ENCODE measurements around the gene C1orf210.

DNA sequence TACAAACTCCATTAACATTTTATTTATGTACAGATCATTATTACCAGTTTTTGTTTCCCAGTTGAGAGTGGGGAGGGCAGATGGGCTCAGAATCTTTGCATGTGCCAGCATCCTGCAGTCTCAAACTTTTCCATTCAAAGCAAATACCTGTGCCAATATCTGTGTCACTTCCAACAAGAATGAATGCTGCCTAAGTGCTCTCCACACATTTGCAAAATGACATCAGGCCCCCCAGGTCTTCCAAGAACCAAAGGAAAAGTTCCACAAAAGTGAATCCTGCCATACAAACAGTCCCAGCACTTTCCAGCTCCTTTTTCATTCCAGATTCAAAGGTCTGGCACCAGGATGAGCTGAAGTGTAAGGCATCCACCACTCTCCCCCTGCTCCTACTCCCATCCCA is 13.7 kb upstream of the C1orf210 start:
- TF ChIP-seq, protein P1, sequence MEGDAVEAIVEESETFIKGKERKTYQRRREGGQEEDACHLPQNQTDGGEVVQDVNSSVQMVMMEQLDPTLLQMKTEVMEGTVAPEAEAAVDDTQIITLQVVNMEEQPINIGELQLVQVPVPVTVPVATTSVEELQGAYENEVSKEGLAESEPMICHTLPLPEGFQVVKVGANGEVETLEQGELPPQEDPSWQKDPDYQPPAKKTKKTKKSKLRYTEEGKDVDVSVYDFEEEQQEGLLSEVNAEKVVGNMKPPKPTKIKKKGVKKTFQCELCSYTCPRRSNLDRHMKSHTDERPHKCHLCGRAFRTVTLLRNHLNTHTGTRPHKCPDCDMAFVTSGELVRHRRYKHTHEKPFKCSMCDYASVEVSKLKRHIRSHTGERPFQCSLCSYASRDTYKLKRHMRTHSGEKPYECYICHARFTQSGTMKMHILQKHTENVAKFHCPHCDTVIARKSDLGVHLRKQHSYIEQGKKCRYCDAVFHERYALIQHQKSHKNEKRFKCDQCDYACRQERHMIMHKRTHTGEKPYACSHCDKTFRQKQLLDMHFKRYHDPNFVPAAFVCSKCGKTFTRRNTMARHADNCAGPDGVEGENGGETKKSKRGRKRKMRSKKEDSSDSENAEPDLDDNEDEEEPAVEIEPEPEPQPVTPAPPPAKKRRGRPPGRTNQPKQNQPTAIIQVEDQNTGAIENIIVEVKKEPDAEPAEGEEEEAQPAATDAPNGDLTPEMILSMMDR (conservative IDR thresholded peaks at IDR 0.05), result no peak
- no peak for TF ChIP-seq EZH2 (IDR thresholded peaks at IDR 0.05; ENCODE audit: low read depth)
